Liver (tissue), 9 donors: ENCODE measurements around the gene TMEM61. TPM values are rescaled to one million over a fixed set of nuclear protein-coding genes. Genes with fewer than 3 reads are reported as not detected.

Experiments used
- DNase-seq: peaks from one replicate; pipeline ENCODE4 v3.0.0-alpha.2; 2017; ENCODE audit warnings: low spot score
- H3K27ac ChIP-seq, 2 donors: one replicate each; pipeline ENCODE4 v1.7.0; 2013; ENCODE audit warnings: inconsistent platforms in 2 of 2, low read length in 2 of 2, control low read depth in 1 of 2, low read depth in 1 of 2, mild to moderate bottlenecking in 1 of 2
- H3K27me3 ChIP-seq, 4 donors: one replicate each; pipeline versions ENCODE4 v1.6.1 to v1.7.0; 2013; ENCODE audit warnings: low read length in 3 of 4, inconsistent platforms in 1 of 4, mild to moderate bottlenecking in 1 of 4, moderate library complexity in 1 of 4; ENCODE audit not compliant: control insufficient read depth in 4 of 4, insufficient read depth in 4 of 4
- H3K36me3 ChIP-seq, 4 donors: one replicate each; pipeline versions ENCODE4 v1.6.1 to v1.7.0; 2013; ENCODE audit warnings: low read length in 3 of 4, mild to moderate bottlenecking in 3 of 4, low read depth in 1 of 4, moderate library complexity in 1 of 4; ENCODE audit not compliant: control insufficient read depth in 4 of 4, insufficient read depth in 3 of 4
- H3K4me1 ChIP-seq, 4 donors: one replicate each; pipeline versions ENCODE4 v1.6.1 to v1.7.0; 2013; ENCODE audit warnings: low read length in 3 of 4, mild to moderate bottlenecking in 3 of 4, moderate library complexity in 1 of 4; ENCODE audit not compliant: control insufficient read depth in 4 of 4, insufficient read depth in 4 of 4
- H3K4me3 ChIP-seq, 3 donors: one replicate each; pipeline versions ENCODE4 v1.6.1 to v1.7.0; 2013; ENCODE audit warnings: low read length in 3 of 3, control low read depth in 1 of 3, low read depth in 1 of 3, mild to moderate bottlenecking in 1 of 3
- H3K9ac ChIP-seq, 2 donors: one replicate each; pipeline ENCODE4 v1.7.0; 2013; ENCODE audit warnings: low read length in 2 of 2, mild to moderate bottlenecking in 2 of 2, moderate library complexity in 2 of 2, control low read depth in 1 of 2, low read depth in 1 of 2
- H3K9me3 ChIP-seq, 4 donors: one replicate each; pipeline versions ENCODE4 v1.6.1 to v1.7.0; 2013; ENCODE audit warnings: low read length in 3 of 4; ENCODE audit not compliant: control insufficient read depth in 4 of 4
- CTCF ChIP-seq: fragments of 150-350 bp; IDR thresholded peaks from 2 replicates; pipeline ENCODE4 v1.5.1; 2017; ENCODE audit warnings: improper control_type of control experiment, low read depth, low read length; ENCODE audit not compliant: missing input control
- EGR1 ChIP-seq, 2 donors: IDR thresholded peaks; 2 replicates each; pipeline ENCODE4 v1.6.1; 2016 to 2018; ENCODE audit warnings: antibody characterized with exemption in 2 of 2, low read depth in 2 of 2
- FOXA1 ChIP-seq: IDR thresholded peaks from 2 replicates; pipeline ENCODE4 v1.6.1; 2016; ENCODE audit warnings: antibody characterized with exemption
- FOXA2 ChIP-seq: IDR thresholded peaks from 2 replicates; pipeline ENCODE4 v1.6.1; 2016; ENCODE audit warnings: antibody characterized with exemption
- GABPA ChIP-seq, 2 donors: IDR thresholded peaks in 1 of 2; conservative IDR thresholded peaks in 1 of 2; 2 replicates each; pipeline ENCODE4 v1.6.1; 2016; ENCODE audit warnings: antibody characterized with exemption in 2 of 2, mild to moderate bottlenecking in 1 of 2, moderate library complexity in 1 of 2
- HNF4A ChIP-seq, 2 donors: conservative IDR thresholded peaks; 2 replicates each; pipeline ENCODE4 v1.6.1; 2016; ENCODE audit warnings: antibody characterized with exemption in 2 of 2, mild to moderate bottlenecking in 2 of 2
- HNF4G ChIP-seq: IDR thresholded peaks from 2 replicates; pipeline ENCODE4 v1.6.1; 2016; ENCODE audit warnings: antibody characterized with exemption
- JUND ChIP-seq, 2 donors: IDR thresholded peaks; 2 replicates each; pipeline ENCODE4 v1.6.1; 2016; ENCODE audit warnings: antibody characterized with exemption in 2 of 2
- MAX ChIP-seq: IDR thresholded peaks from 2 replicates; pipeline ENCODE4 v1.6.1; 2016; ENCODE audit warnings: antibody characterized with exemption
- NR2F2 ChIP-seq: IDR thresholded peaks from 2 replicates; pipeline ENCODE4 v1.6.1; 2016; ENCODE audit warnings: antibody characterized with exemption
- RAD21 ChIP-seq, 2 donors: IDR thresholded peaks; 2 replicates each; pipeline ENCODE4 v1.6.1; 2016; ENCODE audit warnings: antibody characterized with exemption in 2 of 2, mild to moderate bottlenecking in 2 of 2
- REST ChIP-seq: IDR thresholded peaks from 2 replicates; pipeline ENCODE4 v1.6.1; 2016; ENCODE audit warnings: antibody characterized with exemption, mild to moderate bottlenecking
- RXRA ChIP-seq, 2 donors: IDR thresholded peaks; 2 replicates each; pipeline ENCODE4 v1.6.1; 2017 to 2018; ENCODE audit warnings: antibody characterized with exemption in 2 of 2, mild to moderate bottlenecking in 1 of 2
- SP1 ChIP-seq: IDR thresholded peaks from 2 replicates; pipeline ENCODE4 v1.6.1; 2018; ENCODE audit warnings: antibody characterized with exemption, mild to moderate bottlenecking
- TAF1 ChIP-seq: conservative IDR thresholded peaks from 2 replicates; pipeline ENCODE4 v1.6.1; 2016; ENCODE audit warnings: antibody characterized with exemption, mild to moderate bottlenecking
- YY1 ChIP-seq: IDR thresholded peaks from 2 replicates; pipeline ENCODE4 v1.6.1; 2016; ENCODE audit warnings: antibody characterized with exemption, mild to moderate bottlenecking
- WGBS: extraction: QIAGEN DNeasy Blood & Tissue Kit; methylation state at CpG from one replicate; pipeline ENCODE4 v1.1.7; 2013; 5-methylcytosine and 5-hydroxymethylcytosine counted together
- polyA plus RNA-seq, 2 donors: library from polyadenylated mRNA; stranded (reverse) in 1 of 2; unstranded in 1 of 2; fragments of 200-250 nt in 1 of 2; fragments of >200 nt in 1 of 2; fragmentation: Nextera tagmentation in 1 of 2; extraction: Ambion mirVana in 1 of 2; gene quantifications; one replicate each; pipeline versions ENCODE4 v1.2.1 to v1.2.3, GENCODE V29; 2013 to 2015
- total RNA-seq, 2 donors: library from RNA; depleted of rRNA; stranded (reverse); fragments of >200 nt; gene quantifications; one replicate each; pipeline ENCODE4 v1.2.3, GENCODE V29; 2014
- TF ChIP-seq, protein P1 (sequence below): IDR thresholded peaks from 2 replicates; pipeline ENCODE4 v1.6.1; 2016; ENCODE audit warnings: antibody characterized with exemption
- TF ChIP-seq, protein P2 (sequence below): IDR thresholded peaks from 2 replicates; pipeline ENCODE4 v1.6.1; 2016; ENCODE audit warnings: antibody characterized with exemption
- donor health status: healthy.
- donor health status: healthy.
- donor health status: healthy.
- donor health status: healthy.
- donor health status: healthy.

TMEM61 gene
- total and polyA plus RNA-seq, 4 donors, result not detected

GRCh38 chr1:55015123-55015522, 34.7 kb downstream of the TMEM61 start:
- Histone ChIP-seq H3K4me1 (no peaks in the 10 kb centered on the region), H3K27ac (no peak overlapping the region), H3K27me3 (no peaks in the 10 kb centered on the region), H3K9ac (no peak overlapping the region), H3K9me3 (no peaks in the 10 kb centered on the region), H3K4me3 (no peak overlapping the region), H3K36me3 (no peaks in the 10 kb centered on the region)
- no peak for DNase-seq
- 93% methylated on average over 5 of the region's 5 CpGs for WGBS
- TF ChIP-seq MAX, result no peak

- H3K27me3 ChIP-seq, result no peaks in the 10 kb centered on the region
- TF ChIP-seq HNF4A (conservative IDR thresholded peaks at IDR 0.05), result no peak
- TF ChIP-seq FOXA1, result no peak
- no peak for TF ChIP-seq FOXA2
- no peak for TF ChIP-seq CTCF
- no peak for TF ChIP-seq RAD21 (IDR thresholded peaks at IDR 0.05)
- no peak for TF ChIP-seq TAF1
- TF ChIP-seq, protein P1, sequence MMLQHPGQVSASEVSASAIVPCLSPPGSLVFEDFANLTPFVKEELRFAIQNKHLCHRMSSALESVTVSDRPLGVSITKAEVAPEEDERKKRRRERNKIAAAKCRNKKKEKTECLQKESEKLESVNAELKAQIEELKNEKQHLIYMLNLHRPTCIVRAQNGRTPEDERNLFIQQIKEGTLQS, result no peak
- no peak for TF ChIP-seq HNF4G
- no peak for TF ChIP-seq SP1
- no peak for TF ChIP-seq EGR1 (IDR thresholded peaks at IDR 0.05; ENCODE audit: low read depth in 2 of 2)
- TF ChIP-seq NR2F2, result no peak
- TF ChIP-seq YY1, result no peak
- no peak for TF ChIP-seq RXRA (IDR thresholded peaks at IDR 0.05)
- no peak for TF ChIP-seq MAX
- TF ChIP-seq GABPA (IDR thresholded peaks at IDR 0.05 in 1 of 2, conservative IDR thresholded peaks at IDR 0.05 in 1 of 2), result no peak
- no peak for TF ChIP-seq JUND (IDR thresholded peaks at IDR 0.05)
- TF ChIP-seq REST, result no peak
- TF ChIP-seq, protein P2, sequence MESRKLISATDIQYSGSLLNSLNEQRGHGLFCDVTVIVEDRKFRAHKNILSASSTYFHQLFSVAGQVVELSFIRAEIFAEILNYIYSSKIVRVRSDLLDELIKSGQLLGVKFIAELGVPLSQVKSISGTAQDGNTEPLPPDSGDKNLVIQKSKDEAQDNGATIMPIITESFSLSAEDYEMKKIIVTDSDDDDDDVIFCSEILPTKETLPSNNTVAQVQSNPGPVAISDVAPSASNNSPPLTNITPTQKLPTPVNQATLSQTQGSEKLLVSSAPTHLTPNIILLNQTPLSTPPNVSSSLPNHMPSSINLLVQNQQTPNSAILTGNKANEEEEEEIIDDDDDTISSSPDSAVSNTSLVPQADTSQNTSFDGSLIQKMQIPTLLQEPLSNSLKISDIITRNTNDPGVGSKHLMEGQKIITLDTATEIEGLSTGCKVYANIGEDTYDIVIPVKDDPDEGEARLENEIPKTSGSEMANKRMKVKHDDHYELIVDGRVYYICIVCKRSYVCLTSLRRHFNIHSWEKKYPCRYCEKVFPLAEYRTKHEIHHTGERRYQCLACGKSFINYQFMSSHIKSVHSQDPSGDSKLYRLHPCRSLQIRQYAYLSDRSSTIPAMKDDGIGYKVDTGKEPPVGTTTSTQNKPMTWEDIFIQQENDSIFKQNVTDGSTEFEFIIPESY, result no peak
- no peaks in the 10 kb centered on the region for H3K4me1 ChIP-seq
- H3K27ac ChIP-seq, result no peak overlapping the region
- no peaks in the 10 kb centered on the region for H3K9me3 ChIP-seq
- DNase-seq, result no peak
- H3K9ac ChIP-seq, result no peak overlapping the region
- no peaks in the 10 kb centered on the region for H3K36me3 ChIP-seq
- H3K4me3 ChIP-seq, result no peak overlapping the region
- WGBS, result 80% methylated on average over 12 of the region's 12 CpGs
Observed at GRCh38 chr1:55015731-55016620, 35.5 kb downstream of the TMEM61 start.
